HG02642 (cell line): ENCODE data around the gene ST6GALNAC6.
"Not testable (repeated sequence)": the region's sequence is repeated elsewhere in the genome, so short reads cannot be mapped to it uniquely, and the experiment has no call there.

ENCODE experiments used
- ATAC-seq: cut with Tn5 transposase; IDR thresholded peaks from one replicate; pipeline ENCODE4 v1.9.1; 2021; ENCODE audit warnings: mild to moderate bottlenecking; ENCODE audit not compliant: unreplicated experiment, poor library complexity

The ST6GALNAC6 gene

GRCh38 chr9:127860779-127861178 is 38.6 kb downstream of the ST6GALNAC6 start:
- ATAC-seq, result no peak

- ATAC-seq, result no peak
Measured at GRCh38 chr9:127860260-127860659, 39.1 kb downstream of the ST6GALNAC6 start.

DNA sequence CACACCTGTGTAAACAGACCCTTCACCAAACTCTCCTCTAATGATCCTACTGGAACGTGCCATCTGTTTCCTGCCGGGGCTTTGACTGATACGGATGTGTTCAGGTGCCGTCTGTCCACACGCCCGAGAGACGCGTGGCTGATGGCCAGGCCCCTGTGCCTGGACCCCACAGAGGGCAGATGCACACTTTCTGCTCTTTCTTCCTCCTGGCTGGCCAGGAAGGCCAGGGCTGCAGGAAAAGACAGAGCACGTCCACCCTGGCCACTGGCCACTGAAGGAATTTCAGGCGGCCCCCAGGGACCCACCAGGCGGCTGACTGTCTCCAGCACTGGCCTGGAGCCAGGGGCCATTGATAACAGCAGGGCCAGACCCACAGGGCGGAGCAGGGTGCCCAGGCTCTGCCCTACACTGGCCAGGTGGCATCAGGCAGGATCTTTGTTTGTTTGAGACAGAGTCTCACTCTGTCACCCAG is 41.3 kb downstream of the ST6GALNAC6 start:
- no peak for ATAC-seq

DNA sequence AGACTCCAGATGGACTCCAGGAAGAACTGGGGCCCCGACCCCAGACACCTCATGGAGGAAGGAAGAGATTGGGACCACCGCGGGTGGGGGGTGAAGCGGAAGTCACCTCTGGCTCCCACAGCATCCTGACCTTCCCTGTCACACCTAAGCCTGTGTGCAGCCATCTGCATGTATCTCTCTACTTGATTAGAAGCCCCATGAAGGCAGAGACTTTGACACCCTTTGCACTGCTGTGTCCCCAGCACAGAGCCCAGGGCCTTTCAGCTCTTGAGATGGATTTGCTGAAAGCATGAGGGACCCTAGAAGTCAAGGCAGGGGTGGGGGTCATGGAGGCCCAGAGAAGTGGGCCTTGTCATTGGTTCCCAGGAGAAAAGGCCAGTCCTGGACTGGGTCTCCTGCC is 42.1 kb downstream of the ST6GALNAC6 start:
- ATAC-seq, result no peak

- no peak for ATAC-seq
Measured at GRCh38 chr9:127856729-127857116, 42.7 kb downstream of the ST6GALNAC6 start.

- no peak for ATAC-seq
Measured at GRCh38 chr9:127856094-127856728, 43.2 kb downstream of the ST6GALNAC6 start.

- no peak for ATAC-seq
Measured at GRCh38 chr9:127855522-127855921, 43.9 kb downstream of the ST6GALNAC6 start.

DNA sequence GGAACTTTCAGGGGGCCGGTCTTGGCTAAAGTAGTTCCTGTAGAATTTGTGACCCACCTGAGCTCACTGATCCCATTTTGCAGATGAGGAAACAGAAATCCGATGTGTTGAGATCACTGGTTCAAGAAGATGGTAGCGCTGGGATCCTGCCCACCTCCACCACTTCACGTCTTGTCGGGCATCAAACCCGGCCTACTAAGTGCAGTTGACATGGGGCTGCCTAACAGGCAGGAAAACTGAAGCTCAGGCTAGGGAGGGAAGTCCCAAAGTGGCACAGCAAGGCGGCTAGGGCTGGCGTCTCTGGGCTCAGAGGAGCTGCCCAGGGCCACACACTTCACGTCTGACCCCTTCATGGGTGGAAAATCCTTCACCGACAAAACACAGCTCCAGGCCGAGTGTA is 44.4 kb downstream of the ST6GALNAC6 start:
- ATAC-seq, result no peak

- no peak for ATAC-seq
Measured at GRCh38 chr9:127854184-127854806, 45.1 kb downstream of the ST6GALNAC6 start, which contains the start of gene ENG. ENG (minus strand) TSS chr9:127854658; CDS start chr9:127854355, 303 bp downstream.

DNA sequence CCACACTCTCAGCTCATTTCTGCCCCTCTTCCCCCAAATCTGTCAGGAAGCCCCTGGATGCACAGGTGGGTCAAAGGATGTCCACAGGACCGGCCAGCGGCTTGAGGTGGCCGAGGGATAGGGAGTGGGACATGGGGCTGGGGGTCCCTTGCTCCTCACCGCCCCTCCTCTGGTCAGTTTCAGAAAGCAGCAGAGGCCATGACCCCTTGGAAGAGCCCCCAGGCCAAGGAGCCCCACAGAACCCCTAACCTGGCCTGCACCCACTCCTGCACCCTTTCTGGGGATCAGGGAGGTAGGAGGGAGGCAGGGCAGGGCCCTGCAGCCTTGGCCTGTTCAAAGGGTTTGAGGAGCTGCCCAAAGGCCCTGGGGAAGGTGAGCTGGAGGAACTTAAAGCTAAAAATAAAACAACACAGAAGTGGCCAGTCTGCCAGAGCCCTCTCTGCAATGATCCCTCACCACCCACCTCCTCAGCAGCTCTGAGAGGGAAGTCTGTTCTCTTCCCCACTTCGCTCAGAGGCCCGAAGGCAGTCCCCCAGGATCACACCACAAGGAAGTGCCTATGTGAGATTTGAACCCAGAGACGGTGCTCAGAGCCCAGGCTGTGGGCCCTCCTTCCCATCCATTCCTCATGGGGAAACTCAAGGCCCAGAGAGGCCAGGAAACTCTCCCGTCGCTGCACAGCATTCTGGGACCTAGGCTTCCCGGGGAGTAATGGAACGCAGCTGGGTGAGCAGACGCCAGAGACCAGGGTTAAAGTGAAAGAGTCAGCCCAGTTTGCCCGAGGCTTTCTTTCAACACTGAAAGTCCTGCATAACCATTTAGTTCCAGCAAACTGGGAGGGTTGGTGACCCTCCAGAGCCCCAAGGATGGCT is 45.9 kb downstream of the ST6GALNAC6 start:
- no peak for ATAC-seq

GRCh38 chr9:127852829-127853228 is 46.6 kb downstream of the ST6GALNAC6 start:
- ATAC-seq, result no peak

DNA sequence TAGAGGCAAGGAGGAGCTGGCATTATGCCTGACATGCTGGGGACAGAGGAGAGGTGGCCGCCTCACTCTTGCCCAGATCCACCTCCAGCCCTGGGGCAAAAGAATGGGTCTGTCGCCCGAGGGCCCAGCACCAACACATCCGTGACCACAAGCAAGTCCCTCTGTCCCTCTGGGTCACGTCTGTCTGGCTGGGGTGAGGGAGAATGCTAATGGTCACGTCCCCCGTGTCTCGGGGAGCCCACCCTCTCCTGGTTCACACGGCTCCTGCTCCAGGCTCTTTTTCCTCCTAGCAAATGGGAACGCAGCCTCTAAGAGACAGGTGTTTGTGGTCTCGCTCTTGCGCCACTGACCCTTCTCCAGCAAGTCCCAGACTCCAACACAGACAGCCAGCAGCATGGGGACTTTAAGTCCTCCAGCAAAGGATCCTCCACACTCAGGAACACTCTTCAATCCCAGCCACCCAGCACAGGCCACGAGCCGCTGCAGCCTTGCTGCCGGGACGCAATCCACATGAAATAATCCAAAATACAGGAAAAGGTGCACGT is 49.0 kb downstream of the ST6GALNAC6 start:
- no peak for ATAC-seq

DNA sequence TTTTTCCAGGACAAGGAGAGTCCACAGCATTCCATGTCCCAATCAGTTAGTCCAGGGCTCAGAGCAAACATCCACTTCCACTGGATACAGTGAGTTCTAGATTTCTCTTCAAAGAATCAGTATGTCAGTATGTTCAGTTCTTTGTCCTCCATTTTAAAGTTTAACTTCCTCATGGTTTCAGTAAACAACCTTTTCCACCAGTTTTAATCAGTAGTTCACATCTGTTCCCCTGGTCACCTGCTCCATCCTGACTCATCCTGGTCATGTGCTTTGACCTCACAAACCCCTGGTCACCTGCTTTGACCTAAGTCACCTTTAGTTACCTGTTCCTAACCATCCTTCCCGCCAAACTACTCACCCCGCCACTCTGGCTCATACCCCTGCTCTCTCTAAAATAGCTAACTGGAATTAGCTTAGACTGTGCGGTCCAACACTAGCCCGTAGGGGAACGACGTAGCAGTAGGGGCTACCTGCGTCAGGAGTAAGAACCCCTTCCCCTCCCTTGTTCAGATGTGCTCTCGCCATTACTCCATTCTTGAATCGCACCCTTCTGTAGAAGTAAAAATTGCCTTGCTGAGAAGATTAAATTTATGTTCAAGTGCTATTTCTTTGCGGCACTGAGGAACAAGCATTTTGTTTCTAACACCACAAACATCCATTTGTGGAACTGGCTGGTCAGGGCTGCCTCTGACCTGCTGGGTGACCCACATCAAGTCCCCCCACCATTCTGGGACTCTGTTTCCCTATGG is 50.5 kb downstream of the ST6GALNAC6 start:
- ATAC-seq, result no peak

GRCh38 chr9:127847833-127848755 is 51.3 kb downstream of the ST6GALNAC6 start:
- ATAC-seq, result no peak

DNA sequence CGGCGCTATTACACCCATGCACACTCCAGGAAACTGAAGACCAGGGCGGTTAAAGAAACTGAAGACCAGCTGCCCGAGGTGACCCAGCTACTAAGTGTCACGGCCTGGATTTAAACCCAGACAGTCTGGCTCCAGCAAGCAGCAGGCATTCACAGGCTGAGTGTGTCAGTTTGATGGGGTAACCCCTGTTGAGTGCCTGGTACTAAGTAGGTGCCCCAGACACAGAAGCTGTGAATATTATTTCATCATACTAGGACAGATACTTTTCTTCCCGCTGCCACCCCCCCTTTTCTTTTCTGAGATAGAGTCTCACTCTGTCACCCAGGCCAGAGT is 52.3 kb downstream of the ST6GALNAC6 start:
- ATAC-seq, result no peak

DNA sequence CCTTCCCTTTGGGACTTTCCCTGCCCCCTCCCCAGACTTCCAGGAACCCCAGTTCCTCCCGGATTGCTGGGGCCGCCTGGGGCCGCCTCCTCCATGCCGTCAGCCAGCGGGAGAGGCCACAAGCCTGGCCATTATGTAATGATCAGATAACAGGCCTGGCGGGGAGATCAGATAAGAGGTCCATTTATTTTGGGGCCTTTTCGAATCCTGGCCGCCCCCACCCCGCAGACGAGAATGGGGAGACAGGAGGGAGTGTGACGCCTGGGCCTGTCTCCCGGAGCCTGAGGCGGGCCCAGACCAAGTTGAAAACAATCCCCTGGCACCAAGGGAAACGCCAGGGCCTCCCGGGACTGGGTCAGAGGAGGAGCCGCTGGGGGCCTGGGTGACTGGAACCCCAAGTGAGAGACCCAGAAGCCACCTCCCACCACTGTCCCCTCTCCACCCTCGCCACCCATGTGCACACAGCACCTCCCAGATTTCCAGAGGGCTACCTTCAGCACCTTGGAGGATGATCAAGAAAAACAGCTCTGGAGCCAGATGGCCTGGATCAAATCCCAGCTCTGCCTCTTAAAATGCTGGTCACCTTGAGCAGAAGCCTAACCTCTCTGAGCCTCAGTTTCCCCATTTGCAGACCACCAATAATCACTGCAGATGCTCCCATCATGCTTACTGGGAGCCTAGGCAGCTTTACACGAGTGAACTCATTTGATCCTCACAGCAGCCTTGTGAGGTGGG is 52.8 kb downstream of the ST6GALNAC6 start:
- ATAC-seq, result no peak

DNA sequence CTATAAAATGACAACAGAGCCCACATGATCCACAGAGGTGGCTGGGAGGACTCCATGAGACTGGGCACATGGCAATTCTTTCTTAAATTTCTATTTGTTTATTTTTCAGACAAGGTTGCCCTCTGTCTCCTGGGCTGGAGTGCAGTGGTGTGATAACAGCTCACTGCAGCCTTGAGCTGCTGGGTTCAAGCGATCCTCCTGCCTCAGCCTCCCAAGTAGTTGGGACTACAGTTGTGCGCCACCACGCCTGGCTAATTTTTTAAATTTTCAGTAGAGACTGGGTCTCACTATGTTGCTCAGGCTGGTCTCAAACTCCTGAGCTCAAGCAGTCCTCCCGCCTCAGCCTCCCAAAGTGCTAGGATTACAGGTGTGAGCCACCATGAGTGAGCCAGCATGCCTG is 53.8 kb downstream of the ST6GALNAC6 start:
- not testable (repeated sequence) for ATAC-seq

DNA sequence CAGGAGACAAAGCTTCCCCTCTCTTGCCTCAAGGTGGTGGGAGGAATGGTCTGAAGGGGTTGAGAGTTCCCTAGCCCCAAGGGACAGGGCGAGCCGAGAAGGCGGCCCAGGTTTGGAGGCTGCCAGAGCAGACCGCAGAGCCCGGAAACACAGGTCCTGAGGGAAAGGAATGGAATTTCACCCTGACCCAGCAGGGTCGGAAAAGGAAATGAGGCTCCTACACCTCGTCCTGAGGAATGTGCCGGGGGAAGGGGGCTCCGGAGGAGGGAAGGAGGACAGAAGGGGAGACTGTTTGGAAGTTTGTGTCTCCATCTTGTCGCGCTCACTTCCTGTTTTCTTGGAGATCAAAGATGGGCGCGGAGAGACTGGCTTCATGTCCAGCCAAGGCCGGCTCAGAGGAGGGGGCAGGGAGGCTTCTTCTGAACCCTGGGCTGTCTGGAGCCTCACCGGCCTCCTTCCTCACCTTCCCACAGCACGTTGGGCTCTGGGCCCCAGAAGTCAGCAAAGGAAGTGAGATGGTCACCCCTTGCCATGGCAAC is 54.5 kb downstream of the ST6GALNAC6 start:
- ATAC-seq, result no peak
